Caki2 (cell line): ENCODE data around the gene DCUN1D1. TPM values are rescaled to one million over a fixed set of nuclear protein-coding genes. Genes with fewer than 3 reads are reported as not detected.

ENCODE experiments used
- DNase-seq: peaks from one replicate; pipeline ENCODE4 v3.0.0-alpha.2; 2015; ENCODE audit warnings: low read depth
- in situ Hi-C: cut with HindIII; loops from 2 replicates; pipeline ENCODE4 v1.10.0; 2016; ENCODE audit warnings: low sequenced_read_pairs, low pct_unique_long_range_greater_than_20kb, mixed read lengths
- total RNA-seq: library from RNA; depleted of rRNA; stranded (reverse); fragments of >200 nt; shearing (Covaris generic); gene quantifications from 2 replicates; pipeline ENCODE4 v1.2.3, GENCODE V29; 2014; ENCODE audit warnings: low replicate concordance; rRNA removed

DCUN1D1 gene
- total RNA-seq, 1 experiment from 2014 or later = 8.2 TPM

- peak; percentile 10 for DNase-seq
- in situ Hi-C loops = no loop called here
Observed at GRCh38 chr3:182910936-182911781, 69.2 kb downstream of the DCUN1D1 start.

- in situ Hi-C loops = no loop called here
- DNase-seq = peak; percentile 63
Observed at GRCh38 chr3:182909318-182910040, 70.9 kb downstream of the DCUN1D1 start.

- in situ Hi-C loops = no loop called here
Observed at GRCh38 chr3:182908471-182908870, 71.9 kb downstream of the DCUN1D1 start.

GRCh38 chr3:182906036-182906435 is 74.3 kb downstream of the DCUN1D1 start:
- no peak for DNase-seq
- in situ Hi-C loops = no loop called here

More at GRCh38 chr3:182908471-182908870, 71.9 kb downstream of the DCUN1D1 start:
- no peak for DNase-seq

GRCh38 chr3:182905623-182906022 is 74.7 kb downstream of the DCUN1D1 start:
- in situ Hi-C loops = no loop called here

GRCh38 chr3:182904164-182904563 is 76.2 kb downstream of the DCUN1D1 start:
- in situ Hi-C loops = no loop called here
- DNase-seq = no peak

More at GRCh38 chr3:182905623-182906022, 74.7 kb downstream of the DCUN1D1 start:
- DNase-seq = no peak

GRCh38 chr3:182902236-182902635 is 78.1 kb downstream of the DCUN1D1 start:
- no peak for DNase-seq
- in situ Hi-C loops = no loop called here

- in situ Hi-C loops = no loop called here
Observed at GRCh38 chr3:182896553-182896952, 83.8 kb downstream of the DCUN1D1 start.

GRCh38 chr3:182895513-182896112 is 84.7 kb downstream of the DCUN1D1 start:
- in situ Hi-C loops = no loop called here

More at GRCh38 chr3:182896553-182896952, 83.8 kb downstream of the DCUN1D1 start:
- DNase-seq = no peak

GRCh38 chr3:182892226-182892625 is 88.1 kb downstream of the DCUN1D1 start:
- DNase-seq = no peak
- in situ Hi-C loops = no loop called here

More at GRCh38 chr3:182895513-182896112, 84.7 kb downstream of the DCUN1D1 start:
- DNase-seq = no peak

- no peak for DNase-seq
- in situ Hi-C loops = no loop called here
Observed at GRCh38 chr3:182891364-182891763, 89.0 kb downstream of the DCUN1D1 start.

GRCh38 chr3:182889948-182890629 is 90.2 kb downstream of the DCUN1D1 start:
- in situ Hi-C loops = no loop called here

More at GRCh38 chr3:182889948-182890629, 90.2 kb downstream of the DCUN1D1 start:
- DNase-seq = no peak

Other genes starting within 250 kb of the DCUN1D1 start
- gene ATP11B, start 187.0 kb downstream of the DCUN1D1 start, total RNA-seq = 30.0 and 40.8 TPM in 2 replicates
- gene MCCC1, start 119.0 kb upstream of the DCUN1D1 start, total RNA-seq = 5.8 and 7.7 TPM in 2 replicates
- gene LAMP3, start 182.2 kb upstream of the DCUN1D1 start, total RNA-seq = 0.17 and 2.1 TPM in 2 replicates